ENCODE results near the gene TROAP.
"Not testable (repeated sequence)": the region's sequence is repeated elsewhere in the genome, so short reads cannot be mapped to it uniquely, and the experiment has no call there.

TROAP gene

GRCh38 chr12:49310451-49311000 lies 12.5 kb upstream of the TROAP start:
- H3K27ac ChIP-seq (ENCODE audit: insufficient read depth, low read length, poor library complexity, severe bottlenecking); H3K36me3 ChIP-seq (ENCODE audit: control insufficient read depth, insufficient read depth, low read length); DNase-seq; H3K4me1 ChIP-seq (ENCODE audit: control insufficient read depth, insufficient read depth, low read length, poor library complexity, severe bottlenecking); H3K27me3 ChIP-seq (replicated peaks; ENCODE audit: control insufficient read depth, insufficient read depth, low read length, poor library complexity, severe bottlenecking); H3K4me3 ChIP-seq (ENCODE audit: insufficient read depth, low read depth, low read length, poor library complexity, severe bottlenecking); H3K9me3 ChIP-seq (ENCODE audit: control insufficient read depth, low read length): not testable (repeated sequence)

DNA sequence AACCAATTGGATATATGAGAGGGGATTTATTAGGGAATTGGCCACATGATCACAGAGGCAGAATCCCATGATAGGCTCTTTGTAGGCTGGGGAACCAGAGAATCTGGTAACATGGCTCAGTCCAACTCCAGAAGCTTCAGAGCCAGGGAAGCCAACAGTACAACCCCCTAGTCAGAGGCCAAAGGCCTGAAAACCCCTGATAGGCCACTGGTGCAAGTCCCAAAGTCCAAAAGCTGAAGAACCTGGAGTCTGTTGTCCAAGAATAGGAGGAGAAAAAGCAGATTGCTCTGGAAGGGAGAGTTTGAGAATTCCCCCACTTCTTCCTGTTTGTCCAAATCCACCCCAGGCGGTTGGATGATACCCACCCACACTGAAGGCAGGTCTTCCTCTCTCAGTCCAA lies 8.2 kb upstream of the TROAP start:
- H3K4me3 ChIP-seq (ENCODE audit: insufficient read depth, low read depth, low read length, poor library complexity, severe bottlenecking) = no peak overlapping the region
- no peaks in the 10 kb centered on the region for H3K4me1 ChIP-seq (ENCODE audit: control insufficient read depth, insufficient read depth, low read length, poor library complexity, severe bottlenecking)
- no peaks in the 10 kb centered on the region for H3K36me3 ChIP-seq (ENCODE audit: control insufficient read depth, insufficient read depth, low read length)
- no peaks in the 10 kb centered on the region for H3K9me3 ChIP-seq (ENCODE audit: control insufficient read depth, low read length)
- H3K27me3 ChIP-seq (replicated peaks; ENCODE audit: control insufficient read depth, insufficient read depth, low read length, poor library complexity, severe bottlenecking) = no peaks in the 10 kb centered on the region
- H3K27ac ChIP-seq (ENCODE audit: insufficient read depth, low read length, poor library complexity, severe bottlenecking) = no peak overlapping the region
- DNase-seq = no peak

- H3K27me3 ChIP-seq (replicated peaks; ENCODE audit: control insufficient read depth, insufficient read depth, low read length, poor library complexity, severe bottlenecking); H3K4me3 ChIP-seq (ENCODE audit: insufficient read depth, low read depth, low read length, poor library complexity, severe bottlenecking); H3K36me3 ChIP-seq (ENCODE audit: control insufficient read depth, insufficient read depth, low read length); DNase-seq; H3K27ac ChIP-seq (ENCODE audit: insufficient read depth, low read length, poor library complexity, severe bottlenecking); H3K4me1 ChIP-seq (ENCODE audit: control insufficient read depth, insufficient read depth, low read length, poor library complexity, severe bottlenecking); H3K9me3 ChIP-seq (ENCODE audit: control insufficient read depth, low read length): not testable (repeated sequence)
Measured at GRCh38 chr12:49317118-49317517, 5.9 kb upstream of the TROAP start.

DNA sequence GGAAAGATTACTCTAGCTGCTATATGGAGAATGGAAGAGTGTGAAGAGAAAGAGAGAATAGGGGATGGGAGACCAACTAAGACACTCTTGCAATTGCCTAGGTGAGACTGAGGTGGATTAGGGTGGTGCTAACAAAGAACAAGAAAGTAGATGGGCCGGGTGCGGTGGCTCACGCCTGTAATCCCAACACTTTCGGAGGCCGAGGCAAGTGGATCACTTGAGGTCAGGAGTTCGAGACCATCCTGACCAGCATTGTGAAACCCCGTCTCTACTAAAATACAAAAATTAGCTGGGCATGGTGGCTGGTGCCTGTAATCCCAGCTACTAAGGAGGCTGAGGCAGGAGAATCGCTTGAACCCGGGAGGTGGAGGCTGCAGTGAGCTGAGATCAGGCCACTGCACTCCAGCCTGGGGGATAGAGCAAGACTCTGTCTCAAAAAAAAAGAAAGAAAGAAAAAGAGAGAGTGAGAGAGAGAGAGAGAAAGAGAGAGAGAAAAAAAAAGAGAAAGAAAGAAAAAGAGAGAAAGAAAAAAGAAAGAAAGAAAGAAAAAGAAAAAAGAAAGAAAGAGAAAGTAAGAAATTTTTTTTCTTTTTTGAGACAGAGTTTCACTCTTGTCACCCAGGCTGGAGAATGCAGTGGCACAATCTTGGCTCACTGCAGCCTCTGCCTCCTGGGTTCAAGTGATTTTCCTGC lies 2.5 kb upstream of the TROAP start:
- H3K27me3 ChIP-seq (replicated peaks; ENCODE audit: control insufficient read depth, insufficient read depth, low read length, poor library complexity, severe bottlenecking); H3K27ac ChIP-seq (ENCODE audit: insufficient read depth, low read length, poor library complexity, severe bottlenecking); H3K36me3 ChIP-seq (ENCODE audit: control insufficient read depth, insufficient read depth, low read length); DNase-seq; H3K9me3 ChIP-seq (ENCODE audit: control insufficient read depth, low read length); H3K4me1 ChIP-seq (ENCODE audit: control insufficient read depth, insufficient read depth, low read length, poor library complexity, severe bottlenecking); H3K4me3 ChIP-seq (ENCODE audit: insufficient read depth, low read depth, low read length, poor library complexity, severe bottlenecking): not testable (repeated sequence)

DNA sequence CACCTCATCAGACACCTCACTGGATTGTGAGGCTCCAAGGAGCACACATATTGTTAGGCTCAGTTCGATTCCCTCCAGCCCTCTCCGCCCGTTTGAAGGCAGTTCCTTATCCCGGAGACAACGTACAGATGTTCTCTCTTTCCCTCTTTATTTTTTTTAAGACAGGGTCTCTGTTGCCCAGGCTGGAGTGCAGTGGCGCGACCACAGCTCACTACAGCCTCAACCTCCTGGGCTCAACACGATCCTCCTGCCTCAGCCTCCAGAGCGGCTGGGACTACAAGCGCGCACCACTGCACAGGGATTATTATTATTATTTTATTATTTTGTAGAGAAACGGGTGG lies 718 bp upstream of the TROAP start:
- Histone ChIP-seq H3K9me3 (ENCODE audit: control insufficient read depth, low read length) (no peaks in the 10 kb centered on the region), H3K27ac (ENCODE audit: insufficient read depth, low read length, poor library complexity, severe bottlenecking) (peak overlapping the region; percentile 50)
- no peak for DNase-seq

DNA sequence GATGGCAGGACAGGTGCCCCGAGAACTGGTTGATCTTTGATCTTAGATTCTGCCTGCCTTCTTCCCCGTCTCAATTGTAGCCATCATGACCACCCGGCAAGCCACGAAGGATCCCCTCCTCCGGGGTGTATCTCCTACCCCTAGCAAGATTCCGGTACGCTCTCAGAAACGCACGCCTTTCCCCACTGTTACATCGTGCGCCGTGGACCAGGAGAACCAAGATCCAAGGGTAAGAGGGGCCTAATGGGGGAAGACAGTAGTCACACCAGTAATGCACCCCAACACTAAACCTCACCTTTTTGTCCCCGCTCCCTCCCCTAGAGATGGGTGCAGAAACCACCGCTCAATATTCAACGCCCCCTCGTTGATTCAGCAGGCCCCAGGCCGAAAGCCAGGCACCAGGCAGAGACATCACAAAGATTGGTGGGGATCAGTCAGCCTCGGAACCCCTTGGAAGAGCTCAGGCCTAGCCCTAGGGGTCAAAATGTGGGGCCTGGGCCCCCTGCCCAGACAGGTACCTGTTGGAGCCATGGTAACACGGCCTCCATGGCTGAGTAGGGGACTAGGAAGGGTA lies 556 bp downstream of the TROAP start:
- Histone ChIP-seq H3K4me3 (ENCODE audit: insufficient read depth, low read depth, low read length, poor library complexity, severe bottlenecking) (peak overlapping the region; percentile 62), H3K9me3 (ENCODE audit: control insufficient read depth, low read length) (no peaks in the 10 kb centered on the region), H3K27me3 (replicated peaks; ENCODE audit: control insufficient read depth, insufficient read depth, low read length, poor library complexity, severe bottlenecking) (no peaks in the 10 kb centered on the region), H3K27ac (ENCODE audit: insufficient read depth, low read length, poor library complexity, severe bottlenecking) (no peak overlapping the region), H3K4me1 (ENCODE audit: control insufficient read depth, insufficient read depth, low read length, poor library complexity, severe bottlenecking) (peaks cover 4% of the 10 kb centered on the region), H3K36me3 (ENCODE audit: control insufficient read depth, insufficient read depth, low read length) (no peaks in the 10 kb centered on the region)
- DNase-seq = no peak

More for the DNA sequence above, 718 bp upstream of the TROAP start:
- peaks cover 4% of the 10 kb centered on the region for H3K4me1 ChIP-seq (ENCODE audit: control insufficient read depth, insufficient read depth, low read length, poor library complexity, severe bottlenecking)
- H3K27me3 ChIP-seq (replicated peaks; ENCODE audit: control insufficient read depth, insufficient read depth, low read length, poor library complexity, severe bottlenecking) = no peaks in the 10 kb centered on the region
- no peaks in the 10 kb centered on the region for H3K36me3 ChIP-seq (ENCODE audit: control insufficient read depth, insufficient read depth, low read length)
- H3K4me3 ChIP-seq (ENCODE audit: insufficient read depth, low read depth, low read length, poor library complexity, severe bottlenecking) = peak overlapping the region; percentile 62

DNA sequence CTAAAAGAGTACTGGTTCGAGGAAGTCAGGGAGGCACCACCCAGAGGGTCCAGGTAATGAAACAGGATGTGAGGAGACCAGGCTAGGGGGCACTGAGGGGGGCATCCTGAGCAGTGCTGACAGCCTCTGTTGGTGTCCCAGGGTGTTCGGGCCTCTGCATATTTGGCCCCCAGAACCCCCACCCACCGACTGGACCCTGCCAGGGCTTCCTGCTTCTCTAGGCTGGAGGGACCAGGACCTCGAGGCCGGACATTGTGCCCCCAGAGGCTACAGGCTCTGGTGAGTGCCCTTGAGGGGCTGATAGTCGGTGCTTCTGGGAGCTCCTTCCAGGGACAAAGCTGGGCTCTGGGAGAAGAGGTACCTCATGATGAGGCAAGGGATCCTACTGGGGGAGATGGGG lies 2.6 kb downstream of the TROAP start:
- no peaks in the 10 kb centered on the region for H3K9me3 ChIP-seq (ENCODE audit: control insufficient read depth, low read length)
- H3K27ac ChIP-seq (ENCODE audit: insufficient read depth, low read length, poor library complexity, severe bottlenecking) = no peak overlapping the region
- no peaks in the 10 kb centered on the region for H3K27me3 ChIP-seq (replicated peaks; ENCODE audit: control insufficient read depth, insufficient read depth, low read length, poor library complexity, severe bottlenecking)
- peaks cover 4% of the 10 kb centered on the region for H3K4me1 ChIP-seq (ENCODE audit: control insufficient read depth, insufficient read depth, low read length, poor library complexity, severe bottlenecking)
- DNase-seq = no peak
- no peaks in the 10 kb centered on the region for H3K36me3 ChIP-seq (ENCODE audit: control insufficient read depth, insufficient read depth, low read length)
- no peak overlapping the region for H3K4me3 ChIP-seq (ENCODE audit: insufficient read depth, low read depth, low read length, poor library complexity, severe bottlenecking)

- H3K27me3 ChIP-seq (replicated peaks; ENCODE audit: control insufficient read depth, insufficient read depth, low read length, poor library complexity, severe bottlenecking) = peaks cover 3% of the 10 kb centered on the region
- H3K36me3 ChIP-seq (ENCODE audit: control insufficient read depth, insufficient read depth, low read length) = no peaks in the 10 kb centered on the region
- H3K9me3 ChIP-seq (ENCODE audit: control insufficient read depth, low read length) = no peaks in the 10 kb centered on the region
- DNase-seq = no peak
- peaks cover 4% of the 10 kb centered on the region for H3K4me1 ChIP-seq (ENCODE audit: control insufficient read depth, insufficient read depth, low read length, poor library complexity, severe bottlenecking)
- no peak overlapping the region for H3K27ac ChIP-seq (ENCODE audit: insufficient read depth, low read length, poor library complexity, severe bottlenecking)
- no peak overlapping the region for H3K4me3 ChIP-seq (ENCODE audit: insufficient read depth, low read depth, low read length, poor library complexity, severe bottlenecking)
Measured at GRCh38 chr12:49327368-49327767, 4.3 kb downstream of the TROAP start.

GRCh38 chr12:49327887-49328286 lies 4.8 kb downstream of the TROAP start:
- no peak overlapping the region for H3K4me3 ChIP-seq (ENCODE audit: insufficient read depth, low read depth, low read length, poor library complexity, severe bottlenecking)
- no peak for DNase-seq
- H3K27me3 ChIP-seq (replicated peaks; ENCODE audit: control insufficient read depth, insufficient read depth, low read length, poor library complexity, severe bottlenecking) = peaks cover 3% of the 10 kb centered on the region
- no peaks in the 10 kb centered on the region for H3K9me3 ChIP-seq (ENCODE audit: control insufficient read depth, low read length)
- peaks cover 4% of the 10 kb centered on the region for H3K4me1 ChIP-seq (ENCODE audit: control insufficient read depth, insufficient read depth, low read length, poor library complexity, severe bottlenecking)
- no peaks in the 10 kb centered on the region for H3K36me3 ChIP-seq (ENCODE audit: control insufficient read depth, insufficient read depth, low read length)
- H3K27ac ChIP-seq (ENCODE audit: insufficient read depth, low read length, poor library complexity, severe bottlenecking) = no peak overlapping the region

GRCh38 chr12:49328816-49329215 lies 5.8 kb downstream of the TROAP start:
- no peaks in the 10 kb centered on the region for H3K9me3 ChIP-seq (ENCODE audit: control insufficient read depth, low read length)
- DNase-seq = no peak
- peaks cover 3% of the 10 kb centered on the region for H3K27me3 ChIP-seq (replicated peaks; ENCODE audit: control insufficient read depth, insufficient read depth, low read length, poor library complexity, severe bottlenecking)
- H3K4me3 ChIP-seq (ENCODE audit: insufficient read depth, low read depth, low read length, poor library complexity, severe bottlenecking) = no peak overlapping the region
- no peak overlapping the region for H3K27ac ChIP-seq (ENCODE audit: insufficient read depth, low read length, poor library complexity, severe bottlenecking)
- H3K4me1 ChIP-seq (ENCODE audit: control insufficient read depth, insufficient read depth, low read length, poor library complexity, severe bottlenecking) = no peaks in the 10 kb centered on the region
- no peaks in the 10 kb centered on the region for H3K36me3 ChIP-seq (ENCODE audit: control insufficient read depth, insufficient read depth, low read length)
